GM12878 (cell line): ENCODE results near the gene TRIM61. TPM values are rescaled to one million over a fixed set of nuclear protein-coding genes. Genes with fewer than 3 reads are reported as not detected.
"Not testable (repeated sequence)": the region's sequence is repeated elsewhere in the genome, so short reads cannot be mapped to it uniquely, and the experiment has no call there.

Source experiments
- ATAC-seq: fragments of 200-7000 bp; cut with Tn5 transposase; 3 replicates; pipeline ENCODE4 v1.9.1; 2020; ENCODE audit warnings: mild to moderate bottlenecking, moderate library complexity
- BruUV-seq: library from RNA; stranded (reverse); fragments of 400-500 nt; replicated peaks from 2 replicates; lab custom pipeline; 2021; lab: Mats Ljungman, UMichigan
- CTCF ChIA-PET: fragments of 300-600 bp; sonication (Branson Sonifier 250); formaldehyde crosslinking; extraction: SDS; loops from one replicate; lab custom pipeline; 2021; ENCODE audit warnings: inconsistent platforms; lab: Yijun Ruan, JAX
- POLR2A ChIA-PET: fragments of 350-600 bp; formaldehyde crosslinking; extraction: SDS; loops from one replicate; lab custom pipeline; 2021; ENCODE audit warnings: inconsistent platforms; lab: Charles Lee
- RAD21 ChIA-PET: fragments of 300-600 bp; sonication (Branson Sonifier 250); formaldehyde crosslinking; loops from one replicate; lab custom pipeline; 2023; ENCODE audit warnings: antibody characterized with exemption; ENCODE audit not compliant: unreplicated experiment; lab: Charles Lee
- SMC1A ChIA-PET: fragments of 300-600 bp; sonication (Branson Sonifier 250); formaldehyde crosslinking; loops from one replicate; lab custom pipeline; 2023; ENCODE audit not compliant: unreplicated experiment, uncharacterized antibody; lab: Charles Lee
- DNase-seq: peaks from one replicate; pipeline ENCODE4 v3.0.0-alpha.2; 2011; ENCODE audit warnings: low read depth, low spot score
- FAIRE-seq: peaks from 3 replicates; lab custom pipeline; 2011; peaks lifted over from hg19 to GRCh38; lab: Jason Lieb, UNC
- H2AFZ ChIP-seq: 2 replicates; pipeline ENCODE4 v1.6.0; 2011; ENCODE audit warnings: low read depth, low read length, control low read depth; ENCODE audit not compliant: control insufficient read depth
- H3K27ac ChIP-seq: 2 replicates; pipeline ENCODE4 v1.5.1; 2011; ENCODE audit warnings: control low read depth; ENCODE audit not compliant: control insufficient read depth, insufficient read depth
- H3K27me3 ChIP-seq, 2 experiments: replicated peaks in 1 of 2; 2 replicates each; pipeline versions ENCODE4 v1.6.0 to v1.6.1; 2011; ENCODE audit warnings: low read length in 1 of 2; ENCODE audit not compliant: control insufficient read depth in 2 of 2, insufficient read depth in 2 of 2
- H3K36me3 ChIP-seq, 2 experiments: 2 replicates each; pipeline ENCODE4 v1.5.1; 2011; ENCODE audit warnings: low read length in 1 of 2; ENCODE audit not compliant: control insufficient read depth in 2 of 2, insufficient read depth in 2 of 2
- H3K4me1 ChIP-seq: 2 replicates; pipeline ENCODE4 v1.6.1; 2011; ENCODE audit warnings: mild to moderate bottlenecking, low read length, moderate library complexity, mixed read lengths; ENCODE audit not compliant: control insufficient read depth, insufficient read depth
- H3K4me2 ChIP-seq: 2 replicates; pipeline ENCODE4 v1.6.0; 2011; ENCODE audit warnings: control low read depth; ENCODE audit not compliant: control insufficient read depth, insufficient read depth
- H3K4me3 ChIP-seq: fragments of 200-600 bp; sonication (generic); 2 replicates; pipeline ENCODE4 v1.5.1; 2016
- H3K79me2 ChIP-seq: 2 replicates; pipeline ENCODE4 v1.6.0; 2011; ENCODE audit warnings: low read length; ENCODE audit not compliant: control insufficient read depth, insufficient read depth
- H3K9ac ChIP-seq: 2 replicates; pipeline ENCODE4 v1.8.0; 2011; ENCODE audit warnings: low read length, control low read depth, mixed read lengths; ENCODE audit not compliant: control insufficient read depth, insufficient read depth
- H3K9me3 ChIP-seq: replicated peaks from 3 replicates; pipeline ENCODE4 v1.5.1; 2011; ENCODE audit warnings: mild to moderate bottlenecking, low read length; ENCODE audit not compliant: control insufficient read depth, insufficient read depth
- H4K20me1 ChIP-seq: 2 replicates; pipeline ENCODE4 v1.6.0; 2011; ENCODE audit not compliant: control insufficient read depth, insufficient read depth
- ATF2 ChIP-seq: IDR thresholded peaks from 2 replicates; pipeline ENCODE4 v1.6.1; 2012; ENCODE audit warnings: low read length, inconsistent platforms
- BCL11A ChIP-seq: IDR thresholded peaks from 2 replicates; pipeline ENCODE4 v1.6.1; 2011; ENCODE audit warnings: low read depth, low read length
- CREM ChIP-seq: IDR thresholded peaks from 2 replicates; pipeline ENCODE4 v1.6.1; 2014; ENCODE audit warnings: antibody characterized with exemption, low read depth
- EED ChIP-seq: sonication (generic); IDR thresholded peaks from 2 replicates; pipeline ENCODE4 v1.6.1; 2016; ENCODE audit warnings: antibody characterized with exemption, low read depth
- HDGF ChIP-seq: fragments of 450-650 bp; IDR thresholded peaks from 2 replicates; pipeline ENCODE4 v1.6.1; 2016; ENCODE audit warnings: antibody characterized with exemption
- JUNB ChIP-seq: IDR thresholded peaks from 2 replicates; pipeline ENCODE4 v1.6.1; 2016; ENCODE audit warnings: antibody characterized with exemption, mild to moderate bottlenecking
- NKRF ChIP-seq: fragments of 450-650 bp; conservative IDR thresholded peaks from 2 replicates; pipeline ENCODE4 v1.6.1; 2017; ENCODE audit warnings: mild to moderate bottlenecking, moderate library complexity
- POLR2A ChIP-seq: IDR thresholded peaks from 2 replicates; pipeline ENCODE4 v1.6.1; 2011; ENCODE audit warnings: low read depth, mild to moderate bottlenecking, low read length
- RUNX3 ChIP-seq: IDR thresholded peaks from 2 replicates; pipeline ENCODE4 v1.6.1; 2012; ENCODE audit warnings: low read length, inconsistent platforms
- ZBTB40 ChIP-seq: fragments of 450-650 bp; IDR thresholded peaks from 2 replicates; pipeline ENCODE4 v1.6.1; 2016; ENCODE audit warnings: mild to moderate bottlenecking, moderate library complexity, borderline replicate concordance
- WGBS: methylation state at CpG from one replicate; pipeline ENCODE4 v1.1.6; 2016; ENCODE audit warnings: low lambda C conversion rate; ENCODE audit not compliant: insufficient replicate concordance, insufficient coverage; ENCODE audit errors: missing lambda C conversion rate; 5-methylcytosine and 5-hydroxymethylcytosine counted together
- in situ Hi-C: fragments of 300-500 bp; cut with MboI; formaldehyde crosslinking; loops from 9 replicates; pipeline ENCODE4 v1.14.3; 2018; ENCODE audit warnings: mixed read lengths
- intact Hi-C: fragments of 100-400 bp; cut with micrococcal nuclease; formaldehyde crosslinking; loops from one replicate; pipeline ENCODE4 v1.14.2; 2022; ENCODE audit not compliant: unreplicated experiment
- polyA plus RNA-seq, 11 experiments: library from polyadenylated mRNA; depleted of rRNA in 4 of 11; unstranded in 6 of 11; stranded (reverse) in 5 of 11; fragments of >200 nt; fragmentation: Nextera tagmentation in 4 of 11; fragmentation: Illumina TruSeq in 1 of 11; extraction: Ambion mirVana in 4 of 11; extraction: Trizol in 1 of 11; gene quantifications; 1 replicate in 1 of 11; 2 replicates in 10 of 11; pipeline versions ENCODE4 v1.2.1 to v1.2.3, GENCODE V29; 2011 to 2016; ENCODE audit warnings: inconsistent platforms in 2 of 11, missing spikeins in 2 of 11, low read depth in 1 of 11
- total RNA-seq, 4 experiments: library from RNA; depleted of rRNA in 3 of 4; stranded (reverse); fragments of >200 nt in 3 of 4; fragmentation: Illumina TruSeq in 1 of 4; extraction: Trizol in 1 of 4; gene quantifications; 2 replicates each; pipeline versions ENCODE4 v1.2.1 to v1.2.3, GENCODE V29; 2013 to 2021

Gene TRIM61
- total and polyA plus RNA-seq, 10 of the 15 experiments (the other 5 are each of a cell fraction or from before 2014, with no cell fraction given) = 3.2 to 10.9 (median 5.7) TPM

DNA sequence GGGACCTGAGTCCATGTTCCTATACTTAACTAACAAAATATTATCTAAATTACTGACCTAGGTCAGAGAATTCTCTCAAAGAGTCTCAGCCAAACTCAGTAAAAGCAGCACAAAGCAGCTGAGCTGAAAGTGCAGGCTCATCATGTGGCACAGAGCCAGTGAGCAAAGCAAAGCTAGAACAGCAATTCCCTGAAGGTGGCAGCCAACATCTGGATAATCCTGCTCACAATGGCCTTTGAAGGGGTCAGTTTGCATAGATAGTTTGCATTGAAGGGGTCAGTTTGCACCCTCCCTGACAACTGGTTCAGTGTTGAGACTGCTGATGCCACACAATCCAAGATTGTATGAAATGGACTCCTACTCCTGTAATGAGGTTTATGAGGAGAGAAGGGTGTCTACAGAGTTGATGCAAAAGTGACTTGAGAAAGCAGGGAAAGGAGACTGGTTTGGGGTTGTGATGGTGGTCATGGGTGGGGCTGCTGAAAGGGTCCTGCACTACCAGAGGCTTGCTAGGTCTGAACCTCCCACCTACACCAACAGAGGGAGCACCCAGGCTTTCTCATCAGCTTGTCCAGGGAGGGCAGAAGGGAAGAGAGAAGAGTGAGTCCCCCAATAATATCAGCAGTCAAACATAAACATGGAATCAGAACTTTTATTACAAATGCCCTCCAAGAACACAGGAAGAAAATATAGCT, 39.7 kb downstream of the TRIM61 start (continued):
- no peak for TF ChIP-seq NKRF

GRCh38 chr4:164935865-164936606, 41.4 kb downstream of the TRIM61 start:
- not testable (repeated sequence) for H4K20me1 ChIP-seq, BruUV-seq, H3K36me3 ChIP-seq, H3K27me3 ChIP-seq, FAIRE-seq, H3K9me3 ChIP-seq, H3K79me2 ChIP-seq
- Histone ChIP-seq H3K9ac (peak overlapping the region; percentile 38; the same call in 1 of the 2 replicates), H3K4me3 (peak overlapping the region; percentile 8; the same call in 1 of the 2 replicates), H3K27ac (peak overlapping the region; percentile 90), H2AFZ (peak overlapping the region; percentile 72), H3K4me2 (peak overlapping the region; percentile 38; the same call in 1 of the 2 replicates), H3K4me1 (peaks cover 23% of the 10 kb centered on the region)
- CTCF ChIA-PET = interaction anchor here (0.6 to 8.1 kb wide), 33 partner anchors 9 to 391 kb away, joined by 3 to 185 read pairs (median 4); partner anchors contain the start of genes MSMO1, TMEM192 and TRIM61
- 12% methylated on average over 9 of the region's 9 CpGs for WGBS
- DNase-seq = peak; percentile 66
- peak; percentile 76 for ATAC-seq
- SMC1A ChIA-PET = interaction anchor here (0.7 to 8.1 kb wide), 22 partner anchors 13 to 168 kb away, joined by 3 to 88 read pairs (median 5); partner anchors contain the start of genes APELA and TRIM61
- POLR2A ChIA-PET = interaction anchor here (0.9 to 4.9 kb wide), 4 partner anchors 12 to 391 kb away, joined by 3 to 25 read pairs (median 6); partner anchors contain the start of genes MSMO1 and TRIM61
- intact Hi-C loops = loop anchor here (1.0 to 5.0 kb wide), 5 partner anchors 21 to 161 kb away; no protein-coding TSS in a partner anchor
- RAD21 ChIA-PET = interaction anchor here (0.9 to 5.3 kb wide), 14 partner anchors 11 to 177 kb away, joined by 3 to 58 read pairs (median 5); partner anchors contain the start of genes TMEM192 and TRIM61
- in situ Hi-C loops = loop anchor here (25.0 kb wide), 1 partner anchor 1774 kb away; the partner anchor contains the start of gene NAF1
- TF ChIP-seq CREM = peak; percentile 56
- TF ChIP-seq RUNX3 = peak; percentile 72
- TF ChIP-seq JUNB = peak; percentile 30; the same call in 1 of the 2 replicates
- TF ChIP-seq POLR2A = 0 out of 2 replicates have a peak, but pooled peaks have one; percentile 26
- TF ChIP-seq BCL11A = 0 out of 2 replicates have a peak, but pooled peaks have one; percentile 35
- TF ChIP-seq ZBTB40 = 0 out of 2 replicates have a peak, but pooled peaks have one; percentile 4
- 0 out of 2 replicates have a peak, but pooled peaks have one; percentile 15 for TF ChIP-seq ATF2
- 0 out of 2 replicates have a peak, but pooled peaks have one; percentile 6 for TF ChIP-seq EED
- peak; percentile 39; the same call in 1 of the 2 replicates for TF ChIP-seq HDGF
